ENCODE measurements around the gene CRIM1.

The CRIM1 gene

DNA sequence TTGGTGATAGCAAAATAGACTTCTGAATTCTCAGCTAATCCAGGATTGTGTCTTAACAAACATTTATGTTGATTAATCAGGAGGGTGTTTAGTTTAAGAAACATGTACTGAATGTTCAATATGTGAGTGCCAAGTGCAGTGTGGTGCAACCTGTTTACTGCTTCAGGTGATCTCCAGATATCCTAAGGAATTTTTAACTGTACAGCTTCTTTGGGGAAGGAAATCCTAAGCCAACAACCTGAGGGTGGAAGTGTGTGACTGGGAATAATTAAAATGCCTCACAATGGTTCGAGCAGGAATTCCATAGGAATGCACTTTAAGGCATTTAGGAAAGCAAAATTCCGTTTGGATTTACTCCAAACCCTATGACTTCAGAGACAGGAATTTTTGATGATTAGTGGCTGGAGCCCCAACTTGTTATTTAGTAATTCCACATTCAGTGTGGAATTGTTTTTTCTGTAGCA lies 16.4 kb downstream of the CRIM1 start:
- DNase-seq: no peak

DNA sequence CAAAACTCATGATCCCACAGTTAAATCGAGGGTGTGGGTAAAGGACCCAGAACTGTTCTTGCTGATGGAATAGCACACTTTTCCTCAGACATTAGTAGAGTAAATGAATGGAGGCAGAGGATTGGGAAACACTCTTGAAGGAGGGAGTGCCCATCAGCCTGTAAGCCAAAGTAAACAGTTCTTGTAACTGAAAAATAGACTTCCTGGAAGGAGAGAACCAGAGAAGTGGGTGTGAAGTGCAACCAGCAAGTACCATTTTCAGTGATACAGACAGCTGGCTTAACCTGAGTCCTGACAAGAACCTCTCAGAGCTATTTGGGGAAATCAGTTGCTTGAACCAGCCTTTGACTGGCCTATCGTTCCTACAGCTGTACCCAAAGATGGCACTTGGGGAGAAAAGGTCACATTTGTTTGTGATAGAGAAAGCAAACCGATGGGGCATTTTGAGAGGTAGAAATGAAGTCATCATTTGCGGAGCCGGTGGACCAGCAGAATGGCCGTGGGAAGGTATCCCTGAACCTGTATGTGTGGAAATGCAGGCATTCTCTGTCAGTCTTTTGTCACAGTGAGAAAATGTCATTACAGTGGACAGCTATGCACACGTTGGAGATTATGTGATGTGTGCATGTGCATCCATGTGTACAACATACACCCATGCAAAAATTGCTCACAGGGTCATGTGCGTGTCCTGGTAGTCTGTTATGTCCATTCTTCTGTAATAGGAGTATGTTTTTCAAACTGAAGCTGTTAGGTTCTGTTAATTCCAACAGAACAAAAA lies 17.8 kb downstream of the CRIM1 start:
- no peak for DNase-seq

DNA sequence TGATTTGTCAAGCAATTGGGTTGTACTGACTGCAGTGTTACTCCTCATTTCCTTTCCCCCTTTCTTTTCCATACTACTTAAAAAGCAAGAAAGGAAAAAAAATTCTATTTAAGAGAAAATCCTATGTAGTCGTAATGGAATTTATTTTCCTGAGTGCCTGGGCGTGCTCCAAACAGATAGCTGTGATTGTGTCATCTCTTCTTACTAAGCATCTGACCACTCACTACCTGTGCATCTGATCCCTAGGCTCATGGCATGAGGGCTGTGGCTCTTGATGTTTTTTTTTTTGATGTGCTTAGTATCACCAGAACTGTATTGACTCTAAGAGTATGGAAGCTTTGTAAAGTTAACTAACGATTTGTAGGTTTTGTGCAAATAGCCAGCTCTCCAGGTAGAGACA lies 19.0 kb downstream of the CRIM1 start:
- no peak for DNase-seq

DNA sequence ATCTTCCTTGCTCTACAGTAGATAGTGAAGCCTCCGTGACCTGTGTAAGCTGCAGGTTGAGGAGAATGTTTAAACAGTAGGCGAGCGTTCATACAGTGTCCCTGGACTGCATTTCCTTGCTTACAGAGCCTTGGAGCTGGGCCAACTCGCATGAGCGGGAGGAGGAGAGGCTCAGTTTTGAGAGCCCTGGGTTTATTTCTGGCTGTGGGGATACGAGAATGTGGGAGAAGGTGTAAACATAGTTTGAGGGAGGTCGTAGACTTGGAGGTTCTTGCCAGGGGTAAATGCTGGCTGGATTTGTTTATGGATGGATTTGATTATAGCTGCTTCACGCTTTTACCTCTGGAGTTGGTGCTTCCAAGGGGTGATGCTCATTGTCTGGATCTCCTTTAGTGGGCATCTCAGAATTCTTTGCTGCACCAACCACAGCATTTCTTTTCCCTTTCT lies 20.8 kb downstream of the CRIM1 start:
- DNase-seq: no peak

DNA sequence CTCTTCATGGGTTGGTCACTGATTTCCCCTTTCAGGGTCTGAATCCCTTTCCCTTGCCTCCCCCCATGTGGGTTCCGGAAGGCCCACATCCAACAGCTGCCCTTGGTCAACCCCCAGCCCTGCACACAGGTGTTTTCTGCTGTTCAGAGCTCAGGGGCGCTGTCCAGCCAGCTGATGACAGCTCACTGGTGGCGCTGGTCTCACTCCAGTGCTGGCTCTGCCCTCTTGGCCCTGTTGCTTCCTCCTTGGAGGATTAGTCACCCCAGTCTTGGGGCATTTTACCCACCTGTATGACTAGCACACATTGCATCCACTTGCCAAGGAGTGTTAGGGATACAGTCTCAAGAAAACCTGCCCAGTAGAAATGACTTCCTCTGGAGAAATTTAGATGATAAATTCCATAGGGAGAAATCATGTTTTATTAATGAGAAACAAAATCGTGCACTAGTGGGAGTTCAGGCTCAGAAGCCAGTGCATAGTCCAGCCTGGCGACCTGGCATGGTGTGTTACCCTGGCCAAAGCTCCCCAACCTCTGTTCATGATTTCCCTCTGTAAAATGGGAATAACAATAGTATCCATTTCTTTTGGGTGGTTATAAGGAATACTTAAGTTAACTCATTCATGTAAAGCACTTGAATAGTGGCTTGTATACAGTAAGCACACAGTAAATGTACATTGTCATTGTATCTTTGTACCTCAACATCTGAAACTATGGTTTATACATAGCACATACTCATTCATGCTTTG lies 21.6 kb downstream of the CRIM1 start:
- no peak for DNase-seq

DNA sequence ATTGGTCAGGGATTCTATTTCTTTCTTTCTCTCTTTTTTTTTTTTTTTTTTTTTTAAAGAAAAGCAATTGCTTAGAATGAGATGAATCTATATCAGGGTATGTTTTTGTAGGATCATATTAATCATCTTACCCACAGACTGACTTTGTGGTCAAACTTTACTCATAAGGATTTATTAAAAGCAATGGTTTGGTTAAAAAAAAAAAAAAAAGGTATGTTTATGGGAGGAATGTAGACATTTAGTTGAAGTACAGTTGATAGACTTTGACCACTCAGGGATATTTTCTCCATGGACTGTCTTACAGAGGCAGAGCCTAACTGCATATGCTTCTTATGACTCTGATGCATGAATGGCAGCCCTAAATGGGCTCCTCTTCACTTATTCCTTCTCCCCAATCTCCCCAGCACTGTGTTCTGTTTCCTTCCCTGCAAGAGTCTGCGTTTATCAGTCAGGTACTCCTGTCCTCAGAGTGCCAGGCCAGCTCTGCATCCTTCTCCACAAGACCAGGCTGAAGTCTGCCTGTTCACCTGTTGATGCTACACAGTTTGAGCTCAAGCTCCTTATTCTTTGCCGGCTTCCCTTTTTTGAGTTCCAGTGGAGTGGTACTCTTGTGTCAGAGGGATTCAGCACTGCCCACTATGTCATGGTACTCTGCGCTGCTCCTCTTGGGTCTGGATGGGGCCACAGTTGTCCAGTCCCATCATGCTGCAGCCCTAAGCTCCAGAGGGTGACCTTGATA lies 24.3 kb downstream of the CRIM1 start:
- DNase-seq: no peak

DNA sequence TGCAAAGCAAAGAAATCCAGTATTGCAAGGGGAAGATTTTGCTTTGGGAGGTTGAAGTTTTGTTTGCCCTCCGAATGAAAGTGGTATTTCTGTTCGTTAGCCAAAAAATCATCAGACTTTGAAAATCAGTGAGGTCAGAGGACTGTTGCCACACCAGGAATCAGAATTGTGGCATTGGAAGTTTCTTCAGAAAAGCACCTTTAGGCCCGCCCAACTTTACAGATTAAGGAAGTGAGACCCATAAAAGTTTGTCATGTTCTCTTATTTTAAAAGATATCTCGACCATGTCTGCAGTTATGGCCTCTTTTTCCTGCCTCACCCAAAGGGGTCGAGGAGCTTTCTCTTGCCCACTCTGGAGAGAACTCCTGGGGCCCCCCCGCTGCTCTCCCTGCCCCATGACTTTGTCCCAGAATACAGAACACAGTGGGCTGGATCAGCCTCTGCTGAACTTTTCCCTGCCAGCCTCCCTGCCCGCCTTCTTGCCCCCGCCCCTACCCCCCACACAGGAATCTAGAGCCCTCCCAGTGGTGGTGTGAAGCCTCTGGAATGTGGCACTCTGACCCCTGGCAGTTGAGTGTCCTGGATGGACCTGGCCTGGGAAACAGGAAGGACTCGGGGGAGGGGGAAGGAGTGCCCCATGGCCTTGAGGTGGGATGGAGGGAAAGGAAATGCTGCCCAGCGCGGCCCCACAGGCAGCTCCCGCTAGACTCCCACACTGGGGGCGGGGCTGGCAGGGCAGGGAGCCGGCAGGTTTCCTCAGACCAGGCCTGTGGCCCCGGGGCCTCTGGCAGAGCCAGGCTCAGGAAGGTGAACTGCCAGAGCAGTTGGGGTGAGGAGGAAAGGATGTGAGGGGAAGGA lies 25.3 kb downstream of the CRIM1 start:
- DNase-seq: no peak

DNA sequence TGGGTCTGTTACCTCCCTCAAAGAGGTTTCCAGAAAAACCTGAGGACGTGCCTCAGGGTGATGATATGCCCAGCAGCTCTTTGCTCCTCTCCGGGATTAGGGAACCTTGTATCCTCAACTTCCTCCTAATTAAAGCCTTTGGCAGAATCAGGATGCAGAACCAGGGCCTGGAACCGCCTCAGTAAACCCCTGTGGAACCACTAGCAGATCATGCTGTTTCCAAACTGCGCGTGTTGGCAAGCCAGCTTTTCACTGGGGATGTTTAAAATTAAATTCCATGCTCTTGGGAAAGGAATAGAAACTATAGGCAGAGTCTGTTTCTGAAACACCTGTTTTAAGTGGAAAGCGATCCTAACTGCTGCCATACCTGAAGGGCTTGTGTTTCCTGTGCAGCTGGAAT lies 26.4 kb downstream of the CRIM1 start:
- DNase-seq: no peak

DNA sequence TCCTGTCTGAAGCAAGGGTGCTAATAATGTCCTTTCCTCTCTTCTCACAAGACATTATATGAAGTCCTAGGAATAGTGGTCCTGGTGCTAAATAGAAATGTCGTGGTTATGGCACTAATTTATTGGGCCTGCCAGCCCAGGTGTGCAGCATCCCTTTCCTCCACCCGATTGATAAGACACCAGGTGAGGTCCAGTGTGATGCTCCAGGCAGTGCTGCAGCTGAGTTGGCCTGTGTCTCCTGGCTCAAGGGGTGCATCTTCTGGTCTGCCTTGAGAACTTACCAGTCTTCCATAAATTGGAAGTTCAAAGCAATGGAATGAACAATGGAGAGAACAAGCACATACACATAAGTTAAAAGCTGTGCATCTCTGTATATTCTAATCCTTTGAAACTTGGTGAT lies 26.9 kb downstream of the CRIM1 start:
- DNase-seq: no peak

DNA sequence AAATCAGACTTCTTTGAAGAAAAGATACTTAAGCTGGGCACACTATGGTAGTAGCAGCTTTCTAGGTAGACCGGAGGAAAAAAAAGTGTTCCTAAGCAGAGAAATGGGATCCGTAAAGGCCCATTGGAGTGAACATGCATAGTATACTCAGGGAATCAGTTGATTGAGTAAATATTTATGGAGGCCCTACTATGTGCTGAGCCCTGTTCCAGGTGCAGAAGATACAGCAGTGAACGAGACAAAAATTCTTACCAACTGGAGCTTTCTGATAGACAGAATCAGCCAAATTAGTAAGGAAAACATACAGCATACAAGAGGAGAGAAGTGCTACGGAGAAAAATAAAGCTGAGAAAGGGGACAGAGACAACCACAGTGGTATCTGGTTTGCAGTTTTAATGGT lies 28.1 kb downstream of the CRIM1 start:
- no peak for DNase-seq

DNA sequence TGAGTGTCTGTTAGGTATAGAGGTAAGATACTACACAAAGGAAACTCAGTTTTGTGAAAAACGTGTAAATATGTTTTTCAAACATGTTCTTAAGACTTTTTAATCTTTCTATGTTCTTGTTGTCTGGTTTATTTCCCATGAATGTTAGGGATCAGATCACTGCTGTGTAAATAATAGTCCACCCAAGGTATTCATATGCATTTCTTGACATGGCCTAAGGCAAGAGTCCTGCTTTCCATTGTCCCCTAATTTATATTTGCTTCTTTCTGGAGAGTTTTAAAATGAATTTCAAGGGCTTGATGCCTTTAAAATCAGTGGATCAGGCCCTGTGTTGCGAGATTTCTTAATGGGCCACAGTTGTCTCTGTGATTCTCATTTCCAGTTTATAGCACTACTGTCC lies 28.9 kb downstream of the CRIM1 start:
- DNase-seq: no peak

DNA sequence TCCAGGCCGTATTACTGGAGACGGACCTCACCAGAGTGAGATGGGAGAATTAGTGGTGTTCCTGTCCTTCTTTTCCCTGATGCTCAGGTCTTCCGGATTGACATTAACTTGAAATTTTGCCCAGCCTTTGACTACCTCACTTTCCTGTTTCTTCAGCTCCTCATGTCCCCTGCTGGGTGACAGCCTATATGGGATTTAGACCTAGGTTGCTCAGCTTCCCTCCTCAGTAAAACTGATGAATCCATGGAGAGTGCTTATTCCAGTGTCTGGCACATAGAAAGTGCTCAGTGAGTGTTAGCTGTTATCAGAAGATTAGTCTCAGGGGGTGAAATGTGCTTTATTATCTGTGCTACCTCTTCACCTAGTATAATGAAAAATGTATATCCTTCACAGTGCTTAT lies 30.0 kb downstream of the CRIM1 start:
- DNase-seq: no peak

DNA sequence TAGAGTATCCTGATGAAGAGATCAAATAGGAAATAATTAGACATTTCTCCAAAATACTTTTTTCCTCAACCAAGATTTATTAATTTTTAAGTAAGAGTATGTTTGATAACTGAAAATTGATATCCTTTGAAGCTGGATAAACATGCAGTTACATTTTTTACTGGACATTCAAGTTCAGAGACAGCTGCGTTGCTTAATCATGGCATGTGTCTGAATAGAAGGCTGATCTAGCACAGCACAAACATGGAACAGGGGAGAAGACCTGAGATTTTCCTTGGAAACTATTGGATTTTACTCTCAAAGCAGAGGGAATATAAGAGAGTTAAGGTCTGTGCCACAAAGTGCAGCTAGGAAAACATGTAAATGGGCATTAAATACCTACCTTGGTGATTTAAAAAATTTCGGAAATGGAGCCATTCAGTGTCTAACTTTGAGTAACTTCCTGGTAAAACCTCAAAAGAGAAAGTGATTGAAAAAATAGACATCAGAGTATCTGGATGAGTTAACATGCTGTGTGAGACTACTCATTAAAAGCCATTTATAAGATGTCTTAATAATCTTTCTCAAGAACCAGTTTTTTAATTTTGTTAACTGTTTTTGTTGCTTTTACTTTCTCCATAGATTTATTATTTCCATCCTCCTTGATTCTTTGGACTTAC lies 31.8 kb downstream of the CRIM1 start:
- DNase-seq: no peak

DNA sequence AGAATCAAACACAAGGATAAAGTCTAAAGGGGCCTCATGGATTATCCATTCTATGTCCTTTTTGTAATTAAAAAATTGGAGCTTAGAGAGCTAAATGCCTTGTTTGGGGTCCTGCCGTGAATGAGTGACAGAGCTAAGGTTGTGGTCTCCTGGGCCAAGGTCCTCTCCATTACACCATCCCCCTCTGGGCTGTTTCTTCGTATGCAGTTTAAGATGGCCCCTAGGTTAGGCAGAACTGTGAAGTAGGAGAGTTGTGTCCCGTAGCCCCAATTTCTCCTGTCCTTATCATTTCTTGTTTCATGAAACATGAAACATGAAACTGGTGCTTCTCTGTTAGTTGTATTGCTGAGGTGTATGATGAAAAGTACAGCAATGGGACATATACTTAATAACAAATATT lies 32.9 kb downstream of the CRIM1 start:
- DNase-seq: no peak

DNA sequence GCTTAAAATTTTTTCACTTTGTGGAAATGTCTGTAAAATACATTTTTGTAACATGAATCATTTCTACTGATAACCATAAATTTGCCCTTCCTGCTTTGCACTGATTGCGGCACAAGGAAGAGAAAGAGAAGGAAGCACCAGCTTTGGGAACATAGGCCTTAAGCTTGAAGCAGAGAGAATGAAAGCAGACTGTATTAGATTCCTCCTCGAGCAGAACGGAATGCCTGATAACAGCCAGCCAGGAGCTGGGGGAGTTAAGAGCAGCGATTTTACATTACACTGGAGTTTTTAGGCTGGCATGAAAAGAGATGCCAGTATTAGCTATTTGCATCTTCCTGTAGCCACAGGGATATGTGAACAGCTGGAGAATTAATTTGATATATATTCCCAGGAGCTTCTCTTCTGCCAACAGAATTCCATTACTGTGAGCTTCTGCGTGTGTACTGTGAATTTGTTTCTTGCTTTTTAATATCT lies 33.5 kb downstream of the CRIM1 start:
- DNase-seq: no peak

DNA sequence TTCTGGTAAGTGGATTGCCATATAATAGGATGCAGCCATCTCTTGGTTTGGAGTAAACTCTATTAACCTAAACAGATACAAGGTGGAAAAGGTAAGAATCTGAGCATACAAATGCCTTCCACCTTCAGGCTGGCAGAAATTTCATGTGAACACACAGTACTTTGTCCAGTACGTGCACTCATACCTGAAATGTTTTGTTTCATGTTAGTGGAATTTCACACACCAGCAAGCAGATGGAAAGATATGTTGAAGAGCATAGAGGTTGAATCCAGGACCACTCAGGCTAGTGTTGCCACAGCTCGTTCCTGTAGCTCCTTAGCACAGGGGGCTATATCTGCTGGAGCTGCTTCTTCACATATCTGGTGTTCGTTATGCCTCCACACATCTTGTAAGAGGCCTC lies 34.0 kb downstream of the CRIM1 start:
- DNase-seq: no peak

DNA sequence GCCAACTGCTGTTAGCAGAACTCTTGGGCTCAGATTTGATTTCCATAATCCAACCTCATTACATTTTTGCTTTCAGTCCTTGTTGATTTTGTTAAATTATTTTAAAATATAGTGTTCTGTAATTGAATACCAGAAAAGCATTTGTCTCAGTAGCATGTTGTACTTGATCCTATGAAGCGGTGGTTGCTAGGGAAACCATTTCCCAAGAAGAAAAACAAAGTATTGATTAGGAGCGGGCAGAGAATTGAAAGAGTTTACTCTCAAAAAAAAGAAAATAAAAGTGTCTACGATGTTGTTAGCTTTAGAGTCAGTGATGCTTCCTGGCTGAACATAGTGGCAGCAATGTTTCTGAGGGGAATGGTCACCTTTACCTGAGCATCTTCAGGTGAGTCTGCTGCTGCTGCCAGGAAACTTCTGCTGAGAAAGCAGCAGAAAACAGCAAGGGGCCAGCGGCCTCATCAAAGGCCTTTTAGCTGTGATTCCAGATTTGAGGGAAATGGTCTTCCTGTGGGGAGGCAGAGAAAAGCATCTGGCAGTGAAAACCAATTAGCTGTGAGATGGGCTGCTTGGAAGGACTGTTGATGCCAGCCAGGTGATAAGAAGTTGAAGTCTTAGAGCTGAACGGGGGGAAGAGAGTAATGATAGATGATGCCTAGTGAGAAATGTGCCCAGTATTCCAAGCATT lies 37.1 kb downstream of the CRIM1 start:
- DNase-seq: no peak

DNA sequence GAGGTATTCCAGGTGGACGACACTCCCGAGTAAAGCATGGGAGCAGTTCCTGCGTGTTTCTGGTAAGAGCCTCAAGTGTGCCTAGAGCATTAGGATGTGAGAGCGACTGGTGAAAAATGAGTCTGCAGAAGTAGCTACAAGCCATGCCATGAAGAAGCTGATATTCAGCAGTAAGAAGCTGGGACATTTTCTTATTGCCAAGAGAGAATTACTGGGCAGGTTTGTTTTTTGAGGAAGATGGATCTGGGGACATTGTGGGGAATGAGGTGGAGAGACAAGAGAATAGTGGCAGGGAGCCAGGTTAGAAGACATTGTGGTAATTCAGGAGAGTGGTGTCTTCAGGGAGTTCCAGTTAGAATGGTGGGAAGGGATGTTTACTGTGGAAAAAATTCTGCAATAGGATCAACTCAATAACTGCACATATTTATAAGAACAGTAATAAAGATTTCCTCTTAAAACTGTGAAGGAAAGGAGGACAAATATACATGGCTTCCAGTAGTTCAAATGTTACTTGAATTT lies 38.2 kb downstream of the CRIM1 start:
- no peak for DNase-seq

DNA sequence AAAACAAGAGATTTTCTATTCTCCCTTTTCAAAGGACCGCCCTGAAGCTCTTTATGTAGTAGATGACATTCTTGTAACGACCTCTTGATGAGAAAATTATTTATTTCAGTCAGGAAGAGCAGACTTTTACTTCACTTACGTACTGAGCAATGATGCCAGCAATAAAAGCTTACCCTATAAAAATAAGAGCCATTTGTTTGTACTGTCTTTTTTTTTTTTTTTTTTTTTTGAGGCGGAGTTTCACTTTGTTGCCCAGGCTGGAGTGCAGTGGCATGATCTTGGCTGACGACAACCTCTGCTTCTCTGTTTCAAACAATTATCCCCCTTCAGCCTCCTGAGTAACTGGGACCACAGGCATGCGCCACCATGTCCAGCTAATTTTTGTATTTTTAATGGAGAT lies 39.2 kb downstream of the CRIM1 start:
- DNase-seq: no peak

DNA sequence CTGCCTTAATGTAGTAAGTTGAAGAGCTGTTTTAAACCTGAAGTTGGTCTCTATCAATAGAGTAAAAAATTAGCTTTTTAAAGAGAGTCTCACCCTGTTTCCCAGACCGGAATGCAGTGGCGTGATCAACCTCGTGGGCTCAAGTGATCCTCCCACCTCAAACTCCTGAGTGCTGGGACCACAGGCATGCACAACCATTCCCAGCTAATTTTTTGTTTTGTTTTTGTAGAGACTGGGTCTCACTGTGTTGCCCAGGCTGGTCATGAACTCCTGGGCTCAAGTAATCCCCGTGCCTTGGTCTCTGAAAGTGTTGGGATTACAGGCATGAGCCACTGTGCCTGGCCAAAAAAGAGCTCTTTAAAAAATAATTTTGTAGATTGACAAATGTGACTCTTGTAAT lies 40.3 kb downstream of the CRIM1 start:
- no peak for DNase-seq

DNA sequence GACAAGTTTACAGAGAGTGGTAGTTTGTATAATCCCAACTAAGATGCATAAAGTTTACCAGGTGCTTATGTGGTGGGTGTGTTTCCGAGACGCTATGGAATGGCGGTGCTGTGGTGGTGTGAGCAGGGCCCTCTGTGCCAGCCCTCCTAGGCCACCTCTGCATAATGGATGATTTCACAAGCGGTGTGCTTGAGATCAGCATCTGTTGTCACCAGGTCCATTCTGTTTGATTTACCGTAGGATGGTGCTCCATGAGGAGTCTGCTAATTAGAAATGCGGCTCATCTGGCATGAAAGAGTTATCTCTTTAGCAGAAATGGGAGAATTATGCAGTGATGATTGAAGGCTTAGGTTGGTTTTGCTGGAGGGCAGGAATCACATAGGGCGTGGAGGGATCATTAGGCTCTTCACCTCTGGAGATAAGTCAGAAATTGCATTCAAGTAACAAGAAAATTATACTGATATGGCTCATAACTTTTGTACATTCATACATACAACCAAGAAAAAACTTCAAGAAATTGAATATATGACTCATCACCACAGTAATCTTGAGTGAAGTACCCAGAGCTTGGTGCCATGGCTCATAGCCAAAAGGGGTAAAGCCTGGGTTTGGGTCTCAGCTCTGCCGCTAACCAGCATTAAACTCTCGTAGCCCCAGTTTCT lies 41.4 kb downstream of the CRIM1 start:
- no peak for DNase-seq

Measured in activated CD4-positive, alpha-beta T cell treated with anti-CD3 and anti-CD28 coated beads for 48 hours (primary cell).